Loucy (cell line): ENCODE results near the gene ARL13A.

Source experiments
- H2AFZ ChIP-seq: fragments of 200-600 bp; sonication (generic); 2 replicates; pipeline ENCODE4 v1.6.0; 2016; ENCODE audit warnings: antibody characterized with exemption, mild to moderate bottlenecking, low read length, moderate library complexity
- H3F3A ChIP-seq: fragments of 200-600 bp; 2 replicates; pipeline ENCODE4 v1.6.0; 2016; ENCODE audit warnings: antibody characterized with exemption, low read depth, mild to moderate bottlenecking
- H3K27me3 ChIP-seq: fragments of 200-600 bp; sonication (generic); 2 replicates; pipeline ENCODE4 v1.6.1; 2014; ENCODE audit warnings: low read length, mild to moderate bottlenecking; ENCODE audit not compliant: insufficient read depth, poor library complexity, severe bottlenecking
- H3K36me3 ChIP-seq: fragments of 200-600 bp; sonication (generic); 2 replicates; pipeline ENCODE4 v1.6.1; 2016; ENCODE audit warnings: low read length; ENCODE audit not compliant: insufficient read depth
- H3K4me1 ChIP-seq: fragments of 200-600 bp; sonication (generic); 2 replicates; pipeline ENCODE4 v1.5.1; 2014; ENCODE audit warnings: low read length, mild to moderate bottlenecking; ENCODE audit not compliant: insufficient read depth, poor library complexity, severe bottlenecking
- H3K4me2 ChIP-seq: fragments of 200-600 bp; sonication (generic); 2 replicates; pipeline ENCODE4 v1.6.0; 2014; ENCODE audit warnings: antibody characterized with exemption, low read length, low read depth, mild to moderate bottlenecking; ENCODE audit not compliant: poor library complexity, severe bottlenecking
- H3K4me3 ChIP-seq: fragments of 200-600 bp; sonication (generic); 2 replicates; pipeline ENCODE4 v1.5.1; 2014; ENCODE audit warnings: low read length, mild to moderate bottlenecking, mixed read lengths; ENCODE audit not compliant: poor library complexity, severe bottlenecking
- H3K79me2 ChIP-seq: fragments of 200-600 bp; sonication (generic); 2 replicates; pipeline ENCODE4 v1.6.1; 2014; ENCODE audit warnings: low read length; ENCODE audit not compliant: insufficient read depth
- H3K9ac ChIP-seq: fragments of 200-600 bp; sonication (generic); 2 replicates; pipeline ENCODE4 v1.6.0; 2014; ENCODE audit warnings: mild to moderate bottlenecking, low read depth, low read length, moderate library complexity; ENCODE audit not compliant: poor library complexity, severe bottlenecking
- H3K9me2 ChIP-seq: fragments of 200-600 bp; sonication (generic); replicated peaks from 2 replicates; pipeline ENCODE4 v1.6.1; 2016; ENCODE audit warnings: low read depth, low read length, mixed read lengths
- H3K9me3 ChIP-seq: fragments of 200-600 bp; sonication (generic); 2 replicates; pipeline ENCODE4 v1.6.1; 2014; ENCODE audit warnings: mild to moderate bottlenecking, antibody characterized with exemption, low read length, low read depth; ENCODE audit not compliant: insufficient read depth
- H4K20me1 ChIP-seq: fragments of 200-600 bp; sonication (generic); 2 replicates; pipeline ENCODE4 v1.6.0; 2014; ENCODE audit warnings: antibody characterized with exemption, low read length, mild to moderate bottlenecking; ENCODE audit not compliant: insufficient read depth, poor library complexity, severe bottlenecking
- CTCF ChIP-seq: fragments of 200-600 bp; sonication (generic); conservative IDR thresholded peaks from 2 replicates; pipeline ENCODE4 v1.5.1; 2014; ENCODE audit warnings: mild to moderate bottlenecking, antibody characterized with exemption, low read length
- EZH2phosphoT487 ChIP-seq: fragments of 200-600 bp; IDR thresholded peaks from 2 replicates; pipeline ENCODE4 v1.6.1; 2018; ENCODE audit warnings: antibody characterized with exemption, mild to moderate bottlenecking, moderate library complexity, borderline replicate concordance

The ARL13A gene

GRCh38 chrX:100964362-100964761 lies 5.1 kb upstream of the ARL13A start:
- Histone ChIP-seq H3K9me3 (no peaks in the 10 kb centered on the region), H2AFZ (no peak overlapping the region), H3K4me2 (no peak overlapping the region), H3K9me2 (no peaks in the 10 kb centered on the region), H3K4me1 (no peaks in the 10 kb centered on the region), H3K27me3 (no peaks in the 10 kb centered on the region), H3K36me3 (no peaks in the 10 kb centered on the region), H3K9ac (no peak overlapping the region), H3F3A (no peaks in the 10 kb centered on the region), H4K20me1 (no peaks in the 10 kb centered on the region), H3K4me3 (no peak overlapping the region), H3K79me2 (no peaks in the 10 kb centered on the region)
- TF ChIP-seq CTCF (no peak), EZH2phosphoT487 (no peak)

GRCh38 chrX:100969936-100970335 lies 428 bp downstream of the ARL13A start:
- H3F3A ChIP-seq, result no peaks in the 10 kb centered on the region
- H3K79me2 ChIP-seq, result no peaks in the 10 kb centered on the region
- H3K4me1 ChIP-seq, result no peaks in the 10 kb centered on the region
- H3K9me3 ChIP-seq, result no peaks in the 10 kb centered on the region
- H2AFZ ChIP-seq, result no peak overlapping the region
- no peak overlapping the region for H3K4me3 ChIP-seq
- TF ChIP-seq CTCF, result no peak
- no peak for TF ChIP-seq EZH2phosphoT487
- no peaks in the 10 kb centered on the region for H4K20me1 ChIP-seq
- no peaks in the 10 kb centered on the region for H3K36me3 ChIP-seq
- H3K27me3 ChIP-seq, result no peaks in the 10 kb centered on the region
- H3K9ac ChIP-seq, result no peak overlapping the region
- no peak overlapping the region for H3K4me2 ChIP-seq
- H3K9me2 ChIP-seq, result no peaks in the 10 kb centered on the region

- H3K4me3 ChIP-seq, result no peak overlapping the region
- no peaks in the 10 kb centered on the region for H3F3A ChIP-seq
- no peaks in the 10 kb centered on the region for H3K36me3 ChIP-seq
- no peak overlapping the region for H2AFZ ChIP-seq
- H3K4me2 ChIP-seq, result no peak overlapping the region
- TF ChIP-seq CTCF (no peak), EZH2phosphoT487 (no peak)
- no peaks in the 10 kb centered on the region for H3K9me3 ChIP-seq
- no peaks in the 10 kb centered on the region for H3K79me2 ChIP-seq
- no peaks in the 10 kb centered on the region for H3K4me1 ChIP-seq
- no peak overlapping the region for H3K9ac ChIP-seq
- H3K9me2 ChIP-seq, result no peaks in the 10 kb centered on the region
- no peaks in the 10 kb centered on the region for H3K27me3 ChIP-seq
- no peaks in the 10 kb centered on the region for H4K20me1 ChIP-seq
These were observed 3.9 kb downstream of the ARL13A start for GRCh38 chrX:100973411-100973810.
